ENCODE data around the gene SH3GL2. TPM values are rescaled to one million over a fixed set of nuclear protein-coding genes. Genes with fewer than 3 reads are reported as not detected.

Gene SH3GL2
- total and polyA plus RNA-seq, 4 donors = 0.06 to 0.08 TPM; not detected in 2

GRCh38 chr9:17636349-17636748 is 57.5 kb downstream of the SH3GL2 start:
- DNase-seq (ENCODE audit: low spot score) = no peak
- Histone ChIP-seq H3K9me3 (ENCODE audit: control insufficient read depth in 4 of 4, low read length in 3 of 4) (no peaks in the 10 kb centered on the region), H3K9ac (ENCODE audit: low read depth in 1 of 2, low read length in 2 of 2) (no peak overlapping the region), H3K36me3 (ENCODE audit: control insufficient read depth in 4 of 4, insufficient read depth in 3 of 4, low read depth in 1 of 4, low read length in 3 of 4) (no peaks in the 10 kb centered on the region), H3K27me3 (ENCODE audit: control insufficient read depth in 4 of 4, insufficient read depth in 4 of 4, low read length in 3 of 4) (no peaks in the 10 kb centered on the region), H3K27ac (ENCODE audit: low read depth in 1 of 2, low read length in 2 of 2) (no peak overlapping the region), H3K4me1 (ENCODE audit: control insufficient read depth in 4 of 4, insufficient read depth in 4 of 4, low read length in 3 of 4) (peaks cover 0 to 3% (median under 1%) of the 10 kb centered on the region in 4 donors), H3K4me3 (ENCODE audit: low read depth in 1 of 3, low read length in 3 of 3) (no peak overlapping the region)
- 75% methylated on average over 2 of the region's 2 CpGs for WGBS
- TF ChIP-seq MAX (IDR thresholded peaks at IDR 0.05) (no peak), EGR1 (IDR thresholded peaks at IDR 0.05; ENCODE audit: low read depth in 2 of 2) (no peak), HNF4A (conservative IDR thresholded peaks at IDR 0.05) (no peak), FOXA1 (IDR thresholded peaks at IDR 0.05) (no peak), HNF4G (IDR thresholded peaks at IDR 0.05) (no peak), SP1 (IDR thresholded peaks at IDR 0.05) (no peak), RAD21 (IDR thresholded peaks at IDR 0.05) (no peak), REST (IDR thresholded peaks at IDR 0.05) (no peak), YY1 (IDR thresholded peaks at IDR 0.05) (no peak), FOXA2 (IDR thresholded peaks at IDR 0.05) (no peak), RXRA (IDR thresholded peaks at IDR 0.05) (no peak), JUND (IDR thresholded peaks at IDR 0.05) (no peak), TAF1 (conservative IDR thresholded peaks at IDR 0.05) (no peak), NR2F2 (IDR thresholded peaks at IDR 0.05) (no peak), GABPA (IDR thresholded peaks at IDR 0.05 in 1 of 2, conservative IDR thresholded peaks at IDR 0.05 in 1 of 2) (no peak), CTCF (IDR thresholded peaks at IDR 0.05; ENCODE audit: low read depth, low read length, missing input control) (no peak)
- TF ChIP-seq, protein P1, sequence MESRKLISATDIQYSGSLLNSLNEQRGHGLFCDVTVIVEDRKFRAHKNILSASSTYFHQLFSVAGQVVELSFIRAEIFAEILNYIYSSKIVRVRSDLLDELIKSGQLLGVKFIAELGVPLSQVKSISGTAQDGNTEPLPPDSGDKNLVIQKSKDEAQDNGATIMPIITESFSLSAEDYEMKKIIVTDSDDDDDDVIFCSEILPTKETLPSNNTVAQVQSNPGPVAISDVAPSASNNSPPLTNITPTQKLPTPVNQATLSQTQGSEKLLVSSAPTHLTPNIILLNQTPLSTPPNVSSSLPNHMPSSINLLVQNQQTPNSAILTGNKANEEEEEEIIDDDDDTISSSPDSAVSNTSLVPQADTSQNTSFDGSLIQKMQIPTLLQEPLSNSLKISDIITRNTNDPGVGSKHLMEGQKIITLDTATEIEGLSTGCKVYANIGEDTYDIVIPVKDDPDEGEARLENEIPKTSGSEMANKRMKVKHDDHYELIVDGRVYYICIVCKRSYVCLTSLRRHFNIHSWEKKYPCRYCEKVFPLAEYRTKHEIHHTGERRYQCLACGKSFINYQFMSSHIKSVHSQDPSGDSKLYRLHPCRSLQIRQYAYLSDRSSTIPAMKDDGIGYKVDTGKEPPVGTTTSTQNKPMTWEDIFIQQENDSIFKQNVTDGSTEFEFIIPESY (IDR thresholded peaks at IDR 0.05) = no peak
- TF ChIP-seq, protein P2, sequence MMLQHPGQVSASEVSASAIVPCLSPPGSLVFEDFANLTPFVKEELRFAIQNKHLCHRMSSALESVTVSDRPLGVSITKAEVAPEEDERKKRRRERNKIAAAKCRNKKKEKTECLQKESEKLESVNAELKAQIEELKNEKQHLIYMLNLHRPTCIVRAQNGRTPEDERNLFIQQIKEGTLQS (IDR thresholded peaks at IDR 0.05) = no peak

Data from liver (tissue), 9 donors.